IMR-90 (cell line): ENCODE measurements around the gene DGKQ. TPM values are rescaled to one million over a fixed set of nuclear protein-coding genes. Genes with fewer than 3 reads are reported as not detected.

Experiments
- ATAC-seq: fragments of 200-7000 bp; cut with Tn5 transposase; 2 replicates; pipeline ENCODE4 v1.9.1; 2020; ENCODE audit warnings: low read depth, mild to moderate bottlenecking, moderate library complexity
- BruUV-seq: library from RNA; stranded (reverse); fragments of 400-500 nt; replicated peaks from 2 replicates; lab custom pipeline; 2021; lab: Mats Ljungman, UMichigan
- CTCF ChIA-PET: fragments of 300-600 bp; formaldehyde crosslinking; extraction: SDS; loops from one replicate; lab custom pipeline; 2021; ENCODE audit warnings: antibody characterized with exemption; lab: Yijun Ruan, JAX
- POLR2A ChIA-PET: fragments of 300-600 bp; sonication (Branson Sonifier 250); formaldehyde crosslinking; loops from one replicate; lab custom pipeline; 2022; ENCODE audit warnings: antibody characterized with exemption; ENCODE audit not compliant: unreplicated experiment; lab: Charles Lee
- DNase-seq: peaks from one replicate; pipeline ENCODE4 v3.0.0; 2013
- H2AFZ ChIP-seq: replicated peaks from 2 replicates; pipeline ENCODE3; 2013; ENCODE audit warnings: low read length, mild to moderate bottlenecking; ENCODE audit not compliant: poor library complexity
- H2AK5ac ChIP-seq: 2 replicates; pipeline ENCODE4 v1.6.1; 2013; ENCODE audit warnings: low read depth, low read length, inconsistent platforms
- H2AK9ac ChIP-seq: replicated peaks from 2 replicates; pipeline ENCODE3; 2013; ENCODE audit warnings: mild to moderate bottlenecking, low read depth, low read length, moderate library complexity; ENCODE audit not compliant: poor library complexity
- H2BK120ac ChIP-seq: 2 replicates; pipeline ENCODE4 v1.6.1; 2013; ENCODE audit warnings: low read depth, low read length, inconsistent platforms
- H2BK15ac ChIP-seq: 3 replicates; pipeline ENCODE4 v1.6.1; 2013; ENCODE audit warnings: low read depth, low read length, inconsistent platforms
- H2BK20ac ChIP-seq: 2 replicates; pipeline ENCODE4 v1.6.1; 2013; ENCODE audit warnings: low read depth, mild to moderate bottlenecking, inconsistent platforms, low read length, moderate library complexity
- H2BK5ac ChIP-seq: 2 replicates; pipeline ENCODE4 v1.6.1; 2013; ENCODE audit warnings: mild to moderate bottlenecking, low read depth, low read length, inconsistent platforms; ENCODE audit not compliant: poor library complexity, severe bottlenecking
- H3K14ac ChIP-seq: replicated peaks from 2 replicates; pipeline ENCODE4 v1.6.1; 2013; ENCODE audit warnings: low read depth, low read length, inconsistent platforms
- H3K18ac ChIP-seq: 2 replicates; pipeline ENCODE4 v1.6.1; 2013; ENCODE audit warnings: low read depth, low read length, control low read depth
- H3K23ac ChIP-seq: 2 replicates; pipeline ENCODE4 v1.6.1; 2013; ENCODE audit warnings: low read depth, low read length, inconsistent platforms
- H3K27ac ChIP-seq: 2 replicates; pipeline ENCODE4 v1.5.1; 2013; ENCODE audit warnings: mild to moderate bottlenecking, control low read depth, low read length; ENCODE audit not compliant: insufficient read depth
- H3K27me3 ChIP-seq: 2 replicates; pipeline ENCODE4 v1.6.1; 2013; ENCODE audit warnings: low read length; ENCODE audit not compliant: control insufficient read depth, insufficient read depth
- H3K36me3 ChIP-seq: 2 replicates; pipeline ENCODE4 v1.6.1; 2013; ENCODE audit warnings: low read length, mixed read lengths; ENCODE audit not compliant: control insufficient read depth, insufficient read depth
- H3K4ac ChIP-seq: 2 replicates; pipeline ENCODE4 v1.6.1; 2013; ENCODE audit warnings: low read depth, low read length, inconsistent platforms
- H3K4me1 ChIP-seq: 2 replicates; pipeline ENCODE4 v1.6.1; 2013; ENCODE audit warnings: low read length, mixed read lengths; ENCODE audit not compliant: control insufficient read depth, insufficient read depth
- H3K4me2 ChIP-seq: 2 replicates; pipeline ENCODE4 v1.6.1; 2013; ENCODE audit warnings: low read depth, mild to moderate bottlenecking, control low read depth, low read length, moderate library complexity
- H3K4me3 ChIP-seq: 2 replicates; pipeline ENCODE4 v1.5.1; 2013; ENCODE audit warnings: low read depth, mild to moderate bottlenecking, control low read depth, low read length, moderate library complexity; ENCODE audit not compliant: insufficient read depth
- H3K56ac ChIP-seq: 2 replicates; pipeline ENCODE4 v1.6.1; 2013; ENCODE audit warnings: low read length, inconsistent platforms; ENCODE audit not compliant: insufficient read depth; ENCODE audit errors: extremely low read depth
- H3K79me1 ChIP-seq, 2 experiments: 2 replicates each; pipeline ENCODE4 v1.6.1; 2013; ENCODE audit warnings: low read length in 2 of 2, inconsistent platforms in 1 of 2, low read depth in 1 of 2
- H3K9ac ChIP-seq: 2 replicates; pipeline ENCODE4 v1.6.1; 2013; ENCODE audit warnings: low read depth, low read length, control low read depth
- H3K9me1 ChIP-seq: 2 replicates; pipeline ENCODE4 v1.6.1; 2013; ENCODE audit warnings: low read length, inconsistent platforms; ENCODE audit not compliant: insufficient read depth
- H3K9me3 ChIP-seq: 2 replicates; pipeline ENCODE4 v1.6.1; 2013; ENCODE audit warnings: low read length; ENCODE audit not compliant: control insufficient read depth, insufficient read depth
- H4K20me1 ChIP-seq: 2 replicates; pipeline ENCODE4 v1.6.1; 2013; ENCODE audit warnings: low read length, inconsistent platforms; ENCODE audit not compliant: insufficient read depth
- H4K5ac ChIP-seq: 2 replicates; pipeline ENCODE4 v1.6.1; 2013; ENCODE audit warnings: mild to moderate bottlenecking, low read depth, low read length, control low read depth
- H4K8ac ChIP-seq, 2 experiments: 2 replicates each; pipeline ENCODE4 v1.6.1; 2013; ENCODE audit warnings: low read depth in 2 of 2, low read length in 2 of 2, control low read depth in 1 of 2, inconsistent platforms in 1 of 2
- H4K91ac ChIP-seq: 2 replicates; pipeline ENCODE4 v1.6.1; 2013; ENCODE audit warnings: low read depth, low read length, inconsistent platforms; ENCODE audit not compliant: insufficient read depth
- MAZ ChIP-seq: IDR thresholded peaks from 2 replicates; pipeline ENCODE4 v1.6.1; 2012; ENCODE audit warnings: low read depth, mild to moderate bottlenecking, low read length, improper control_type of control experiment, moderate library complexity, borderline replicate concordance
- NFE2L2 ChIP-seq: fragments of 150-350 bp; IDR thresholded peaks from 2 replicates; pipeline ENCODE4 v1.6.1; 2016; ENCODE audit warnings: low read depth, mild to moderate bottlenecking, low read length
- RFX5 ChIP-seq: IDR thresholded peaks from 2 replicates; pipeline ENCODE4 v1.8.0; 2012; ENCODE audit warnings: low read depth, mild to moderate bottlenecking, low read length, moderate library complexity
- SMC3 ChIP-seq: fragments of 150-350 bp; IDR thresholded peaks from 2 replicates; pipeline ENCODE4 v1.6.1; 2016; ENCODE audit warnings: low read depth, mild to moderate bottlenecking, antibody characterized with exemption, low read length, moderate library complexity
- WGBS, 2 experiments: methylation state at CpG; one replicate each; pipeline versions ENCODE4 v1.1.5 to v1.1.7; 2013; ENCODE audit warnings: missing lambda C conversion rate in 2 of 2; ENCODE audit not compliant: insufficient read length in 1 of 2; ENCODE audit errors: extremely low coverage in 2 of 2; 5-methylcytosine and 5-hydroxymethylcytosine counted together
- dilution Hi-C: fragments of 300-500 bp; cut with HindIII; formaldehyde crosslinking; loops from one replicate; pipeline ENCODE4 v1.14.3; 2018; ENCODE audit warnings: low sequenced_read_pairs; ENCODE audit not compliant: unreplicated experiment
- in situ Hi-C: fragments of 300-500 bp; cut with MboI; formaldehyde crosslinking; loops from 3 replicates; pipeline ENCODE4 v1.14.3; 2019; ENCODE audit warnings: low sequenced_read_pairs, inconsistent platforms, mixed read lengths
- intact Hi-C: fragments of 100-400 bp; cut with micrococcal nuclease; formaldehyde crosslinking; loops from 2 replicates; pipeline ENCODE4 v1.10.0; 2022
- polyA plus RNA-seq, 3 experiments: library from polyadenylated mRNA; depleted of rRNA; stranded (reverse); fragments of >200 nt; gene quantifications; 2 replicates each; pipeline ENCODE4 v1.2.3, GENCODE V29; 2012; ENCODE audit warnings: low replicate concordance in 1 of 3
- total RNA-seq: library from RNA; depleted of rRNA; stranded (reverse); fragments of >200 nt; gene quantifications from 2 replicates; pipeline ENCODE4 v1.2.3, GENCODE V29; 2012

DGKQ gene
- total and polyA plus RNA-seq, 2 of the 4 experiments (the other 2 are of a cell fraction), result 4.3 to 15.6 TPM

GRCh38 chr4:993111-994029, 20.0 kb upstream of the DGKQ start, which contains the start of gene SLC26A1:
Gene SLC26A1 (minus strand): TSS chr4:993404. CDS start chr4:991703, 1,701 bp downstream.
- H4K20me1 ChIP-seq, result peaks cover 9% of the 10 kb centered on the region
- H3K9me3 ChIP-seq, result no peaks in the 10 kb centered on the region
- no peak within 1 kb of the TSS for H2AK5ac ChIP-seq
- H3K36me3 ChIP-seq, result peaks cover 9% of the 10 kb centered on the region; the same call in 1 of the 2 replicates
- in situ Hi-C loops, result no loop called here
- H3K4me3 ChIP-seq, result no peak within 1 kb of the TSS
- H2AFZ ChIP-seq, result peak within 1 kb of the TSS; percentile 81
- H2BK5ac ChIP-seq, result no peak within 1 kb of the TSS
- H4K91ac ChIP-seq, result no peak within 1 kb of the TSS
- no peak within 1 kb of the TSS for H4K5ac ChIP-seq
- no peak within 1 kb of the TSS for H2BK20ac ChIP-seq
- no peak for ATAC-seq
- H3K18ac ChIP-seq, result no peak within 1 kb of the TSS
- no peak for DNase-seq
- no peak within 1 kb of the TSS for H3K23ac ChIP-seq
- H4K8ac ChIP-seq, result peak within 1 kb of the TSS in 1 of 2 experiments; percentile 48; a peak in 1 of 4 replicates
- no peak within 1 kb of the TSS for H3K9ac ChIP-seq
- TF ChIP-seq NFE2L2 (peak; percentile 21; the same call in 1 of the 2 replicates), MAZ (no peak), SMC3 (no peak), RFX5 (no peak)
- H3K56ac ChIP-seq, result no peak within 1 kb of the TSS
- no peak within 1 kb of the TSS for H3K14ac ChIP-seq
- peak within 1 kb of the TSS; percentile 73 for H3K4me2 ChIP-seq
- H3K4ac ChIP-seq, result no peak within 1 kb of the TSS
- H3K9me1 ChIP-seq, result no peaks in the 10 kb centered on the region
- no peak within 1 kb of the TSS for H3K27ac ChIP-seq
- H2BK15ac ChIP-seq, result no peak within 1 kb of the TSS
- ChIA-PET CTCF (no interaction called here), POLR2A (no interaction called here)
- H3K79me1 ChIP-seq, result 0 out of 4 replicates have a peak, but pooled peaks cover 0 to 6% of the 10 kb centered on the region in 2 experiments
- peaks cover 3% of the 10 kb centered on the region; the same call in 1 of the 2 replicates for H3K4me1 ChIP-seq
- no TSS peak for BruUV-seq
- intact Hi-C loops, result no loop called here
- H3K27me3 ChIP-seq, result peaks cover 19% of the 10 kb centered on the region
- H2BK120ac ChIP-seq, result no peak within 1 kb of the TSS
- dilution Hi-C loops, result no loop called here
- peak within 1 kb of the TSS; percentile 81 for H2AK9ac ChIP-seq
- WGBS, 2 experiments, result 95% methylated on average over 3 of the region's 37 CpGs; no CpG with 5 or more reads in 1 of the 2 experiments
